CD14-positive monocyte (primary cell): ENCODE results near the gene TMPRSS11D. TPM values are rescaled to one million over a fixed set of nuclear protein-coding genes. Genes with fewer than 3 reads are reported as not detected.

Experiments used
- DNase-seq, 3 donors: peaks; one replicate each; pipeline ENCODE4 v3.0.0-alpha.2; 2011 to 2022
- H2AFZ ChIP-seq: 2 replicates; pipeline ENCODE4 v1.6.0; 2012; ENCODE audit warnings: mild to moderate bottlenecking, low read depth, low read length, inconsistent platforms; ENCODE audit not compliant: insufficient read depth, poor library complexity, severe bottlenecking
- H3K27ac ChIP-seq, 2 donors: 1 replicate in 1 of 2; 2 replicates in 1 of 2; pipeline ENCODE4 v1.5.1; 2012 to 2013; ENCODE audit warnings: low read length in 2 of 2, control low read depth in 1 of 2, inconsistent platforms in 1 of 2, low read depth in 1 of 2, mild to moderate bottlenecking in 1 of 2
- H3K27me3 ChIP-seq, 2 donors: one replicate each; pipeline versions ENCODE4 v1.6.0 to v1.6.1; 2011 to 2013; ENCODE audit warnings: low read length in 2 of 2; ENCODE audit not compliant: control insufficient read depth in 2 of 2, insufficient read depth in 2 of 2
- H3K36me3 ChIP-seq, 2 donors: replicated peaks in 1 of 2; 1 replicate in 1 of 2; 2 replicates in 1 of 2; pipeline versions ENCODE4 v1.5.1 to v1.6.1; 2012 to 2013; ENCODE audit warnings: low read length in 2 of 2, control low read depth in 1 of 2, inconsistent platforms in 1 of 2, mild to moderate bottlenecking in 1 of 2; ENCODE audit not compliant: insufficient read depth in 2 of 2, control insufficient read depth in 1 of 2
- H3K4me1 ChIP-seq, 2 donors: 1 replicate in 1 of 2; 2 replicates in 1 of 2; pipeline versions ENCODE4 v1.5.1 to v1.6.1; 2012 to 2013; ENCODE audit warnings: low read length in 2 of 2, control low read depth in 1 of 2, inconsistent platforms in 1 of 2, mild to moderate bottlenecking in 1 of 2, moderate library complexity in 1 of 2; ENCODE audit not compliant: insufficient read depth in 2 of 2, control insufficient read depth in 1 of 2
- H3K4me2 ChIP-seq: replicated peaks from 2 replicates; pipeline ENCODE3; 2012; ENCODE audit warnings: low read length, moderate library complexity, mild to moderate bottlenecking; ENCODE audit not compliant: poor library complexity, severe bottlenecking; ENCODE audit errors: extremely low read depth
- H3K4me3 ChIP-seq, 3 experiments: fragments of 200-600 bp in 1 of 3; sonication (generic) in 1 of 3; replicated peaks in 1 of 3; 1 replicate in 2 of 3; 2 replicates in 1 of 3; pipeline ENCODE4 v1.5.1; 2011 to 2013; ENCODE audit warnings: low read length in 3 of 3, mild to moderate bottlenecking in 3 of 3, control low read depth in 2 of 3, low read depth in 2 of 3, inconsistent platforms in 1 of 3, moderate library complexity in 1 of 3
- H3K79me2 ChIP-seq: 2 replicates; pipeline ENCODE4 v1.6.0; 2012; ENCODE audit warnings: mild to moderate bottlenecking, control low read depth, inconsistent platforms, low read length, moderate library complexity; ENCODE audit not compliant: insufficient read depth
- H3K9ac ChIP-seq: 2 replicates; pipeline ENCODE4 v1.6.0; 2017; ENCODE audit warnings: low read length, mild to moderate bottlenecking; ENCODE audit not compliant: insufficient read depth, poor library complexity, severe bottlenecking
- H3K9me3 ChIP-seq, 2 donors: replicated peaks in 1 of 2; 1 replicate in 1 of 2; 2 replicates in 1 of 2; pipeline versions ENCODE4 v1.5.1 to v1.6.1; 2012 to 2013; ENCODE audit warnings: low read length in 2 of 2, control low read depth in 1 of 2; ENCODE audit not compliant: control insufficient read depth in 1 of 2, insufficient read depth in 1 of 2
- H4K20me1 ChIP-seq: 2 replicates; pipeline ENCODE4 v1.6.0; 2012; ENCODE audit warnings: mild to moderate bottlenecking, low read length, control low read depth, moderate library complexity; ENCODE audit not compliant: insufficient read depth
- H3K27ac Mint-ChIP-seq, 7 donors: one replicate each; pipeline ENCODE4 v1.8.0; 2020; ENCODE audit warnings: mild to moderate bottlenecking in 7 of 7, mixed read lengths in 7 of 7, moderate library complexity in 6 of 7, inconsistent platforms in 2 of 7
- H3K27me3 Mint-ChIP-seq, 3 donors: one replicate each; pipeline ENCODE4 v1.8.0; 2021 to 2022; ENCODE audit warnings: low read depth in 3 of 3, mild to moderate bottlenecking in 3 of 3, mixed read lengths in 3 of 3, moderate library complexity in 3 of 3, inconsistent platforms in 1 of 3
- H3K36me3 Mint-ChIP-seq, 2 donors: one replicate each; pipeline ENCODE4 v1.8.0; 2020; ENCODE audit warnings: mixed read lengths in 2 of 2, inconsistent platforms in 1 of 2, mild to moderate bottlenecking in 1 of 2
- H3K4me1 Mint-ChIP-seq: one replicate; pipeline ENCODE4 v1.8.0; 2020; ENCODE audit warnings: mild to moderate bottlenecking, mixed read lengths
- H3K4me3 Mint-ChIP-seq, 2 donors: one replicate each; pipeline ENCODE4 v1.8.0; 2020; ENCODE audit warnings: mild to moderate bottlenecking in 2 of 2, mixed read lengths in 2 of 2, moderate library complexity in 1 of 2
- H3K9me3 Mint-ChIP-seq, 7 donors: one replicate each; pipeline ENCODE4 v1.8.0; 2020 to 2022; ENCODE audit warnings: mixed read lengths in 7 of 7, mild to moderate bottlenecking in 6 of 7, moderate library complexity in 6 of 7, inconsistent platforms in 2 of 7
- CTCF ChIP-seq: fragments of 200-600 bp; IDR thresholded peaks from one replicate; pipeline ENCODE4 v1.8.0; 2022; ENCODE audit warnings: antibody characterized with exemption, mild to moderate bottlenecking
- WGBS: methylation state at CpG from one replicate; pipeline ENCODE4 v1.1.5; 2013; ENCODE audit warnings: missing lambda C conversion rate; ENCODE audit not compliant: insufficient coverage; 5-methylcytosine and 5-hydroxymethylcytosine counted together
- intact Hi-C, 2 donors: fragments of 100-400 bp; cut with micrococcal nuclease; formaldehyde crosslinking; loops; one replicate each; pipeline versions ENCODE4 v1.15.0 to v1.15.1; 2023
- polyA plus RNA-seq, 3 donors: library from polyadenylated mRNA; depleted of rRNA in 1 of 3; unstranded in 2 of 3; stranded (reverse) in 1 of 3; fragments of 300-500 nt in 2 of 3; fragments of >200 nt in 1 of 3; fragmentation: Illumina TruSeq in 2 of 3; gene quantifications; 1 replicate in 2 of 3; 2 replicates in 1 of 3; pipeline ENCODE4 v1.2.3, GENCODE V29; 2012 to 2021

TMPRSS11D gene
- polyA plus RNA-seq, 3 donors: not detected

GRCh38 chr4:67790721-67791120 lies 93.1 kb downstream of the TMPRSS11D start:
- no peaks in the 10 kb centered on the region for H3K27me3 ChIP-seq
- Mint-ChIP-seq H3K27ac (no peak overlapping the region), H3K4me3 (no peak overlapping the region), H3K36me3 (no peaks in the 10 kb centered on the region), H3K27me3 (peaks cover 0 to 4% (median 0%) of the 10 kb centered on the region in 3 donors), H3K9me3 (peaks cover 0 to 3% (median 0%) of the 10 kb centered on the region in 7 donors), H3K4me1 (no peaks in the 10 kb centered on the region)
- H3K4me1 ChIP-seq: no peaks in the 10 kb centered on the region
- intact Hi-C loops: no loop called here
- H3K9me3 ChIP-seq: no peaks in the 10 kb centered on the region
- H3K36me3 ChIP-seq: no peaks in the 10 kb centered on the region
- no peak overlapping the region for H3K9ac ChIP-seq
- H2AFZ ChIP-seq: no peak overlapping the region
- no peak overlapping the region for H3K27ac ChIP-seq
- H3K79me2 ChIP-seq: no peaks in the 10 kb centered on the region
- DNase-seq: no peak
- H3K4me3 ChIP-seq: no peak overlapping the region
- no peak for TF ChIP-seq CTCF
- H3K4me2 ChIP-seq: no peak overlapping the region
- no peaks in the 10 kb centered on the region for H4K20me1 ChIP-seq

DNA sequence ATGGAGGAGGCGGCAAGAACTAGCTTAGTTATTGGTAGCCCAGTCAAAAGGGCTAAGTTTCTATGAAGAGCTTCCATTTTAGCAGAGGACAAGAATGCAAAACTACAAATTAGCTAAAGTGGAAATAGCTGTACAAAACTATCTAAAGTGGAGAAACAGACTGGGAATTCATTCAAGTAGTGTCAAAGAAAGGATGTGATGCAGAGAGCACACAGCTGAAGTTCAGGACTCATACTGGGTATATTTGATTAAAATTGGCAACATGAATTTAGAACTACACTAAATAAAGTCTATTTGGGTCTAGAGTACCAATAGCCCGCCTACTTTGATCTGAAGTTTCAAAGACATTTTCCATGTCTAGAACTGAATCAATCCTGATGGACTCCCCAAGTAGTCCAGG lies 96.5 kb downstream of the TMPRSS11D start:
- H3K79me2 ChIP-seq: no peaks in the 10 kb centered on the region
- no peaks in the 10 kb centered on the region for H3K4me1 ChIP-seq
- Mint-ChIP-seq H3K27me3 (peaks cover 0 to 1% (median 0%) of the 10 kb centered on the region in 3 donors), H3K4me3 (no peak overlapping the region), H3K27ac (no peak overlapping the region), H3K9me3 (peaks cover 0 to 3% (median 0%) of the 10 kb centered on the region in 7 donors), H3K4me1 (no peaks in the 10 kb centered on the region), H3K36me3 (no peaks in the 10 kb centered on the region)
- no peak overlapping the region for H3K9ac ChIP-seq
- H3K27ac ChIP-seq: no peak overlapping the region
- no peak for TF ChIP-seq CTCF
- H3K36me3 ChIP-seq: no peaks in the 10 kb centered on the region
- H3K4me3 ChIP-seq: no peak overlapping the region
- no peak for DNase-seq
- H3K27me3 ChIP-seq: no peaks in the 10 kb centered on the region
- no peaks in the 10 kb centered on the region for H4K20me1 ChIP-seq
- no peaks in the 10 kb centered on the region for H3K9me3 ChIP-seq
- no CpG with 5 or more reads among the region's 2 CpGs for WGBS
- intact Hi-C loops: no loop called here
- no peak overlapping the region for H2AFZ ChIP-seq
- H3K4me2 ChIP-seq: no peak overlapping the region
